K562 (cell line): ENCODE measurements around the gene ARFRP1. TPM values are rescaled to one million over a fixed set of nuclear protein-coding genes. Genes with fewer than 3 reads are reported as not detected.

Experiments used
- ATAC-seq: fragments of 200-7000 bp; cut with Tn5 transposase; 3 replicates; pipeline ENCODE4 v1.9.1; 2020; ENCODE audit warnings: moderate library complexity
- BruUV-seq: library from RNA; stranded (reverse); fragments of 400-500 nt; replicated peaks from 2 replicates; lab custom pipeline; 2021; lab: Mats Ljungman, UMichigan
- CTCF ChIA-PET: fragments of 300-600 bp; formaldehyde crosslinking; extraction: SDS; loops from one replicate; lab custom pipeline; 2021; ENCODE audit warnings: low intra/inter-chr PET ratio; lab: Yijun Ruan, JAX
- POLR2A ChIA-PET: fragments of 300-600, 350-650 bp; sonication (Branson Sonifier 250); formaldehyde crosslinking; extraction: SDS; loops from one replicate; lab custom pipeline; 2021; ENCODE audit warnings: antibody characterized with exemption, inconsistent platforms; lab: Yijun Ruan, JAX
- DNase-seq, 4 experiments: peaks; one replicate each; pipeline versions ENCODE4 v3.0.0 to v3.0.0-alpha.2; 2011 to 2018; ENCODE audit warnings: low spot score in 3 of 4, mixed read lengths in 3 of 4; ENCODE audit errors: extremely low read depth in 1 of 4
- FAIRE-seq: peaks from 2 replicates; lab custom pipeline; 2011; peaks lifted over from hg19 to GRCh38; lab: Jason Lieb, UNC
- H2AFZ ChIP-seq: 2 replicates; pipeline ENCODE4 v1.6.0; 2011; ENCODE audit warnings: low read depth, low read length, control low read depth, inconsistent platforms
- H3K27ac ChIP-seq: fragments of 200-600 bp; 3 replicates; pipeline ENCODE4 v1.8.0; 2011; ENCODE audit warnings: low read depth, mild to moderate bottlenecking, control low read depth, inconsistent platforms, low read length, moderate library complexity, mixed read lengths; ENCODE audit errors: extremely low read depth
- H3K27me3 ChIP-seq, 2 experiments: fragments of 300-600 bp in 1 of 2; 2 replicates in 1 of 2; 3 replicates in 1 of 2; pipeline versions ENCODE4 v1.6.0 to v1.8.0; 2011; ENCODE audit warnings: inconsistent platforms in 2 of 2, low read length in 2 of 2, mild to moderate bottlenecking in 1 of 2, mixed read lengths in 1 of 2, moderate library complexity in 1 of 2; ENCODE audit not compliant: control insufficient read depth in 2 of 2, insufficient read depth in 2 of 2
- H3K36me3 ChIP-seq: fragments of 300-600 bp; 3 replicates; pipeline ENCODE4 v1.8.0; 2011; ENCODE audit warnings: mild to moderate bottlenecking, low read length, inconsistent platforms; ENCODE audit not compliant: control insufficient read depth, insufficient read depth
- H3K4me1 ChIP-seq, 2 experiments: fragments of 200-600 bp in 1 of 2; replicated peaks in 1 of 2; 2 replicates in 1 of 2; 3 replicates in 1 of 2; pipeline versions ENCODE4 v1.5.1 to v1.8.0; 2011; ENCODE audit warnings: inconsistent platforms in 2 of 2, low read length in 2 of 2, mild to moderate bottlenecking in 1 of 2, mixed read lengths in 1 of 2, moderate library complexity in 1 of 2; ENCODE audit not compliant: control insufficient read depth in 2 of 2, insufficient read depth in 2 of 2
- H3K4me2 ChIP-seq: 2 replicates; pipeline ENCODE4 v1.6.1; 2011; ENCODE audit warnings: low read length, control low read depth, inconsistent platforms, mixed read lengths; ENCODE audit not compliant: insufficient read depth
- H3K4me3 ChIP-seq: fragments of 200-600 bp; sonication (generic), shearing (Covaris generic); 2 replicates; pipeline ENCODE4 v1.5.1; 2016; ENCODE audit warnings: control low read depth, inconsistent platforms
- H3K79me2 ChIP-seq: fragments of 200-600 bp; 3 replicates; pipeline ENCODE4 v1.8.0; 2011; ENCODE audit warnings: low read length, inconsistent platforms; ENCODE audit not compliant: control insufficient read depth, insufficient read depth
- H3K9ac ChIP-seq, 2 experiments: 2 replicates each; pipeline versions ENCODE4 v1.6.0 to v1.6.1; 2011; ENCODE audit warnings: low read depth in 2 of 2, low read length in 2 of 2, control low read depth in 1 of 2, inconsistent platforms in 1 of 2, mild to moderate bottlenecking in 1 of 2, mixed read lengths in 1 of 2; ENCODE audit not compliant: insufficient read depth in 1 of 2
- H3K9me1 ChIP-seq: one replicate; pipeline ENCODE4 v1.6.0; 2011; ENCODE audit warnings: inconsistent platforms, mild to moderate bottlenecking, low read length, moderate library complexity; ENCODE audit not compliant: control insufficient read depth, insufficient read depth
- H3K9me3 ChIP-seq: replicated peaks from 2 replicates; pipeline ENCODE4 v1.5.1; 2011; ENCODE audit warnings: low read depth, low read length, inconsistent platforms; ENCODE audit not compliant: control insufficient read depth, insufficient read depth
- H4K20me1 ChIP-seq: replicated peaks from 2 replicates; pipeline ENCODE4 v1.6.1; 2011; ENCODE audit warnings: low read length, inconsistent platforms, mixed read lengths; ENCODE audit not compliant: control insufficient read depth, insufficient read depth
- CCNT2 ChIP-seq: IDR thresholded peaks from 2 replicates; pipeline ENCODE4 v1.6.1; 2011; ENCODE audit warnings: borderline replicate concordance, low read depth, mild to moderate bottlenecking, moderate library complexity, mixed read lengths, low read length; ENCODE audit not compliant: insufficient read length; ENCODE audit errors: extremely low read depth
- NFYB ChIP-seq: IDR thresholded peaks from 2 replicates; pipeline ENCODE4 v1.6.1; 2011; ENCODE audit warnings: mild to moderate bottlenecking, moderate library complexity; ENCODE audit not compliant: insufficient read length; ENCODE audit errors: extremely low read depth
- SP1 ChIP-seq: sonication (generic); formaldehyde crosslinking; IDR thresholded peaks from 2 replicates; pipeline ENCODE4 v1.8.1; 2022; ENCODE audit warnings: mild to moderate bottlenecking, missing genetic modification reagents
- ZBTB11 ChIP-seq, 3 experiments: fragments of 200-800 bp in 1 of 3; fragments of 250-450 bp in 1 of 3; fragments of 450-650 bp in 1 of 3; sonication (Bioruptor Pico) in 1 of 3; sonication (Bioruptor generic) in 1 of 3; formaldehyde crosslinking in 1 of 3; IDR thresholded peaks; 2 replicates each; pipeline versions ENCODE4 v1.6.1 to v1.8.0; 2016 to 2022; ENCODE audit warnings: mild to moderate bottlenecking in 2 of 3, missing genetic modification characterization in 2 of 3, missing compliant biosample characterization in 1 of 3, moderate library complexity in 1 of 3
- ZNF134 ChIP-seq: fragments of 250-450 bp; sonication (Bioruptor Pico); conservative IDR thresholded peaks from 2 replicates; pipeline ENCODE4 v1.4.0; 2020
- WGBS: fragments of 100-300 bp; shearing (Covaris generic); methylation state at CpG from one replicate; pipeline ENCODE4 v1.1.6; 2016; ENCODE audit warnings: low coverage, mixed read lengths; ENCODE audit not compliant: insufficient coverage; ENCODE audit errors: missing lambda C conversion rate; 5-methylcytosine and 5-hydroxymethylcytosine counted together
- in situ Hi-C: fragments of 300-500 bp; cut with MboI; formaldehyde crosslinking; loops from 4 replicates; pipeline ENCODE4 v1.15.0; 2018; ENCODE audit warnings: inconsistent platforms, mixed read lengths
- intact Hi-C: fragments of 100-400 bp; cut with micrococcal nuclease; formaldehyde crosslinking; loops from 2 replicates; pipeline ENCODE4 v1.14.2; 2022
- polyA plus RNA-seq, 8 experiments: library from polyadenylated mRNA; depleted of rRNA in 4 of 8; stranded (reverse) in 5 of 8; unstranded in 3 of 8; fragments of >200 nt; fragmentation: Nextera tagmentation in 2 of 8; fragmentation: Illumina TruSeq in 1 of 8; extraction: Ambion mirVana in 2 of 8; extraction: Trizol in 1 of 8; gene quantifications; 2 replicates each; pipeline versions ENCODE4 v1.2.1 to v1.2.3, GENCODE V29; 2011 to 2014; ENCODE audit warnings: inconsistent platforms in 1 of 8, missing spikeins in 1 of 8
- total RNA-seq, 7 experiments: library from RNA; depleted of rRNA in 6 of 7; stranded (reverse); fragments of >200 nt in 6 of 7; fragmentation: Illumina TruSeq in 2 of 7; extraction: Trizol in 2 of 7; gene quantifications; 2 replicates each; pipeline versions ENCODE4 v1.2.1 to v1.2.3, GENCODE V29; 2011 to 2021; ENCODE audit warnings: low replicate concordance in 1 of 7

ARFRP1 gene
- total and polyA plus RNA-seq, 9 of the 15 experiments (the other 6 are each of a cell fraction or from before 2014, with no cell fraction given): 2.2 to 78.9 (median 37.3) TPM

- TF ChIP-seq ZNF134: no peak
- no peak for TF ChIP-seq SP1 (CRISPR knock-in tag)
Observed at GRCh38 chr20:63665708-63666107, 42.1 kb downstream of the ARFRP1 start (continued).

GRCh38 chr20:63664861-63665594, 42.7 kb downstream of the ARFRP1 start:
- in situ Hi-C loops (no loop called here), intact Hi-C loops (no loop called here)
- DNase-seq (peak in 1 of 4 experiments; percentile 43), ATAC-seq (no peak), FAIRE-seq (no peak)
- POLR2A ChIA-PET: interaction anchor here (0.7 kb wide), 1 partner anchor 18 kb away, joined by 3 read pairs; no protein-coding TSS in a partner anchor
- Histone ChIP-seq H3K27ac (no peak overlapping the region), H3K9me3 (no peaks in the 10 kb centered on the region), H4K20me1 (no peaks in the 10 kb centered on the region), H3K4me1 (peaks cover 0 to 24% of the 10 kb centered on the region in 2 experiments; a peak in 1 of 5 replicates), H3K4me2 (no peak overlapping the region), H3K36me3 (peaks cover 88% of the 10 kb centered on the region; the same call in 2 of the 3 replicates), H3K79me2 (peaks cover 2% of the 10 kb centered on the region; the same call in 2 of the 3 replicates), H2AFZ (no peak overlapping the region), H3K27me3 (no peaks in the 10 kb centered on the region), H3K9me1 (peaks cover 3% of the 10 kb centered on the region), H3K4me3 (no peak overlapping the region), H3K9ac (no peak overlapping the region; a peak in 1 of 4 replicates)
- 88% methylated on average over 11 of the region's 18 CpGs for WGBS
- CTCF ChIA-PET: no interaction called here
- TF ChIP-seq CCNT2 (no peak), NFYB (peak; percentile 13), ZBTB11 (CRISPR knock-in tag; IDR thresholded peaks at IDR 0.05) (peak in 1 of 3 experiments; percentile 94; a peak in 2 of 6 replicates)
- BruUV-seq: no TSS peak
